ENCODE results near the gene ARHGAP28.

- TF ChIP-seq POLR2A (IDR thresholded peaks at IDR 0.05), result no peak
- TF ChIP-seq CTCF (IDR thresholded peaks at IDR 0.05), result no peak
These were observed 126.3 kb downstream of the ARHGAP28 start for GRCh38 chr18:6855767-6856166.
